Hepatocyte (in vitro differentiated cells): ENCODE data around the gene STK33. TPM values are rescaled to one million over a fixed set of nuclear protein-coding genes. Genes with fewer than 3 reads are reported as not detected.
A peak's percentile ranks its signal among the peaks of the same experiment; 100 is the strongest.

Experiments
- DNase-seq: peaks from one replicate; pipeline ENCODE4 v3.0.0-alpha.2; 2016; ENCODE audit warnings: low spot score
- H2AFZ ChIP-seq: fragments of 200-600 bp; sonication (generic); 2 replicates; pipeline ENCODE4 v1.6.0; 2016; ENCODE audit warnings: antibody characterized with exemption, mild to moderate bottlenecking
- H3K27ac ChIP-seq: fragments of 200-600 bp; sonication (generic); 2 replicates; pipeline ENCODE4 v1.5.1; 2016; ENCODE audit warnings: mild to moderate bottlenecking
- H3K27me3 ChIP-seq: fragments of 200-600 bp; sonication (generic); 2 replicates; pipeline ENCODE4 v1.6.1; 2016
- H3K36me3 ChIP-seq: fragments of 200-600 bp; sonication (generic); replicated peaks from 2 replicates; pipeline ENCODE4 v1.5.1; 2016; ENCODE audit warnings: low read depth; ENCODE audit not compliant: insufficient read depth
- H3K4me1 ChIP-seq: fragments of 200-600 bp; sonication (generic); 2 replicates; pipeline ENCODE4 v1.5.1; 2016; ENCODE audit warnings: mild to moderate bottlenecking, moderate library complexity; ENCODE audit not compliant: insufficient read depth
- H3K4me2 ChIP-seq: fragments of 200-600 bp; sonication (generic); 2 replicates; pipeline ENCODE4 v1.6.0; 2016
- H3K4me3 ChIP-seq: fragments of 200-600 bp; sonication (generic); 2 replicates; pipeline ENCODE4 v1.5.1; 2016; ENCODE audit warnings: mild to moderate bottlenecking
- H3K79me2 ChIP-seq: fragments of 200-600 bp; sonication (generic); 2 replicates; pipeline ENCODE4 v1.6.0; 2017; ENCODE audit warnings: mild to moderate bottlenecking
- H3K9me2 ChIP-seq: fragments of 200-600 bp; sonication (generic); replicated peaks from 2 replicates; pipeline ENCODE4 v1.6.0; 2017; ENCODE audit warnings: mild to moderate bottlenecking; ENCODE audit not compliant: insufficient read depth
- H3K9me3 ChIP-seq: fragments of 200-600 bp; sonication (generic); 2 replicates; pipeline ENCODE4 v1.5.1; 2016; ENCODE audit warnings: low read depth, mild to moderate bottlenecking
- H4K20me1 ChIP-seq: fragments of 200-600 bp; sonication (generic); 2 replicates; pipeline ENCODE4 v1.6.0; 2016; ENCODE audit warnings: mild to moderate bottlenecking; ENCODE audit not compliant: insufficient read depth, poor library complexity, severe bottlenecking
- CTCF ChIP-seq: fragments of 200-600 bp; sonication (generic); IDR thresholded peaks from 2 replicates; pipeline ENCODE4 v1.5.1; 2016; ENCODE audit warnings: antibody characterized with exemption, mild to moderate bottlenecking; ENCODE audit not compliant: poor library complexity
- EZH2 ChIP-seq: fragments of 200-600 bp; sonication (generic); IDR thresholded peaks from 2 replicates; pipeline ENCODE4 v1.6.1; 2016; ENCODE audit warnings: antibody characterized with exemption, mild to moderate bottlenecking, borderline replicate concordance
- EZH2phosphoT487 ChIP-seq: fragments of 200-600 bp; sonication (generic); IDR thresholded peaks from one replicate; pipeline ENCODE4 v1.6.1; 2018; ENCODE audit warnings: antibody characterized with exemption, mild to moderate bottlenecking, low read depth, moderate library complexity; ENCODE audit not compliant: unreplicated experiment, severe bottlenecking
- WGBS: methylation state at CpG from one replicate; pipeline ENCODE4 v1.1.6; 2016; ENCODE audit warnings: low lambda C conversion rate; ENCODE audit errors: missing lambda C conversion rate; 5-methylcytosine and 5-hydroxymethylcytosine counted together
- polyA plus RNA-seq: library from polyadenylated mRNA; unstranded; fragments of >200 nt; fragmentation: Nextera tagmentation; extraction: Ambion mirVana; gene quantifications from 2 replicates; pipeline ENCODE4 v1.2.1, GENCODE V29; 2016
- total RNA-seq: library from RNA; depleted of rRNA; stranded (reverse); fragments of >200 nt; gene quantifications from 2 replicates; pipeline ENCODE4 v1.2.3, GENCODE V29; 2014

Gene STK33
- total and polyA plus RNA-seq, 2 experiments from 2014 or later, result 3.0 to 12.8 TPM

GRCh38 chr11:8636127-8636526 is 42.1 kb upstream of the STK33 start:
- DNase-seq, result no peak
- Histone ChIP-seq H3K27me3 (no peaks in the 10 kb centered on the region), H3K9me3 (no peaks in the 10 kb centered on the region), H3K79me2 (no peaks in the 10 kb centered on the region), H3K4me1 (no peaks in the 10 kb centered on the region), H2AFZ (no peak overlapping the region), H3K4me3 (no peak overlapping the region), H3K4me2 (no peak overlapping the region), H3K9me2 (no peaks in the 10 kb centered on the region), H3K27ac (no peak overlapping the region), H4K20me1 (no peaks in the 10 kb centered on the region), H3K36me3 (no peaks in the 10 kb centered on the region)
- 98% methylated on average over 2 of the region's 2 CpGs for WGBS
- no peak for TF ChIP-seq EZH2phosphoT487

GRCh38 chr11:8634498-8634897 is 40.5 kb upstream of the STK33 start:
- Histone ChIP-seq H3K36me3 (no peaks in the 10 kb centered on the region), H4K20me1 (no peaks in the 10 kb centered on the region), H3K4me1 (no peaks in the 10 kb centered on the region), H3K9me3 (no peaks in the 10 kb centered on the region), H3K79me2 (no peaks in the 10 kb centered on the region), H3K9me2 (no peaks in the 10 kb centered on the region), H3K27ac (no peak overlapping the region), H3K4me2 (no peak overlapping the region), H3K4me3 (no peak overlapping the region), H2AFZ (no peak overlapping the region), H3K27me3 (no peaks in the 10 kb centered on the region)
- TF ChIP-seq EZH2, result no peak
- TF ChIP-seq CTCF, result no peak
- 94% methylated on average over 6 of the region's 6 CpGs for WGBS
- DNase-seq, result no peak

GRCh38 chr11:8631395-8632118 is 37.5 kb upstream of the STK33 start:
- Histone ChIP-seq H3K36me3 (no peaks in the 10 kb centered on the region), H3K27ac (no peak overlapping the region)
- peak; percentile 57 for DNase-seq

More at GRCh38 chr11:8631395-8632118, 37.5 kb upstream of the STK33 start:
- H4K20me1 ChIP-seq, result no peaks in the 10 kb centered on the region
- H2AFZ ChIP-seq, result no peak overlapping the region
- H3K4me3 ChIP-seq, result no peak overlapping the region
- no peak for TF ChIP-seq EZH2
- TF ChIP-seq CTCF, result no peak
- TF ChIP-seq EZH2phosphoT487, result no peak
- no peaks in the 10 kb centered on the region for H3K27me3 ChIP-seq
- 89% methylated on average over 6 of the region's 6 CpGs for WGBS
- H3K9me2 ChIP-seq, result no peaks in the 10 kb centered on the region
- no peaks in the 10 kb centered on the region for H3K79me2 ChIP-seq
- H3K9me3 ChIP-seq, result no peaks in the 10 kb centered on the region
- no peak overlapping the region for H3K4me2 ChIP-seq
- no peaks in the 10 kb centered on the region for H3K4me1 ChIP-seq
